Measurements from ENCODE around the gene USP2.

The USP2 gene

GRCh38 chr11:119376197-119376847, 5.2 kb downstream of the USP2 start:
- Histone ChIP-seq H3K4me1 (ENCODE audit: control insufficient read depth, insufficient read depth, low read length, poor library complexity, severe bottlenecking) (peaks cover 34% of the 10 kb centered on the region), H3K9me3 (ENCODE audit: control insufficient read depth, low read length) (no peaks in the 10 kb centered on the region), H3K27ac (ENCODE audit: low read depth, low read length, severe bottlenecking) (no peak overlapping the region), H3K36me3 (ENCODE audit: control insufficient read depth, insufficient read depth, low read length) (no peaks in the 10 kb centered on the region), H3K4me3 (ENCODE audit: extremely low read depth, insufficient read depth, low read length, poor library complexity, severe bottlenecking) (no peak overlapping the region)
- WGBS, 2 experiments (ENCODE audit: insufficient coverage in 2 of 2), result 81 to 84% methylated on average over 10 to 11 of the region's 11 CpGs

DNA sequence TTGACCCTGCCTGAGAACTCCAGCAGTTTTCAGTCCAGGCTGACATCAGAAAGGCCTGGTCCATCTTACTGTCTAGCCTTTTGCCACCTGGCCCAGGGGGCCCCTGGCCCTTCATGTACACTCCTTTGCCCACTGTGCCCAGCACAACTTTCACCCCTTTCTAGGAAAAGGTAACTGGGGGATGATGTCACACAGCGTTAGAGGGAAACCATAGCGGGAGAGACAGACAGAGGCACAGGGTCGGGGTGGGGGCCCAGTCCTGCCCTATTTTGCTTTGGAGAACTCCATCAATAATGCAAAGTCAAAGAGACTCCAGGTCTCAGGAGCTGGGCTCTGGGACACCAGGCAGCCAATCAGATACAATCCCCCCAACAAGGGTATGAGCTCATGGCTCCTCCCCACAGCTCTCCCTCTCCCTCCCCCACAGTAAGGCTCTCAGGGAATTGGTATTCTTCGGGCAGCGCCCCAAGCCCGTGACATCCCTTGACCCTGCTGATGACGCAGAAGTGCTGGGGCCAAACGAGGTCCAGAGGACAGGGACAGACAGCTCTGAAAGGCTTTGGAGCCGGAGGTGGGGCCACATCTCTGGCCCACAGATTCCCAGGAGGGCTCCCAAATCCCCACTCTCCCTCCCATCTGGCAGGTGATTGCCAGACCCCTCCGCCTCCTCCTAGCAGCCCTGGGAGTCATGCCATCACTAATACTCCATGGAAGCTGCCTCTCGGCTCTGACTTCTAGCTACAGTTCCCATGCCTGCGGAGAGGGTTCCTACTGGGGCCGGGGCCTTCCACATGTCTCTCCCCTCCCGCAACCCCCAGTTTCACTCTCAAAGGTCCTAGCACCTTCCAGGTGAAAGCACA, 5.9 kb downstream of the USP2 start:
- Histone ChIP-seq H3K4me1 (ENCODE audit: control insufficient read depth, insufficient read depth, low read length, poor library complexity, severe bottlenecking) (peaks cover 31% of the 10 kb centered on the region), H3K9me3 (ENCODE audit: control insufficient read depth, low read length) (no peaks in the 10 kb centered on the region), H3K27ac (ENCODE audit: low read depth, low read length, severe bottlenecking) (no peak overlapping the region), H3K4me3 (ENCODE audit: extremely low read depth, insufficient read depth, low read length, poor library complexity, severe bottlenecking) (no peak overlapping the region), H3K36me3 (ENCODE audit: control insufficient read depth, insufficient read depth, low read length) (no peaks in the 10 kb centered on the region)
- WGBS, 2 experiments (ENCODE audit: insufficient coverage in 2 of 2), result 71 to 75% methylated on average over 12 to 14 of the region's 14 CpGs

- H3K36me3 ChIP-seq (ENCODE audit: control insufficient read depth, insufficient read depth, low read length), result no peaks in the 10 kb centered on the region
- H3K4me1 ChIP-seq (ENCODE audit: control insufficient read depth, insufficient read depth, low read length, poor library complexity, severe bottlenecking), result peaks cover 32% of the 10 kb centered on the region
- no peaks in the 10 kb centered on the region for H3K9me3 ChIP-seq (ENCODE audit: control insufficient read depth, low read length)
- no peak overlapping the region for H3K4me3 ChIP-seq (ENCODE audit: extremely low read depth, insufficient read depth, low read length, poor library complexity, severe bottlenecking)
- 49 to 53% methylated on average over 9 of the region's 11 CpGs for WGBS, 2 experiments (ENCODE audit: insufficient coverage in 2 of 2)
- no peak overlapping the region for H3K27ac ChIP-seq (ENCODE audit: low read depth, low read length, severe bottlenecking)
Measured at GRCh38 chr11:119374632-119375336, 6.7 kb downstream of the USP2 start.

DNA sequence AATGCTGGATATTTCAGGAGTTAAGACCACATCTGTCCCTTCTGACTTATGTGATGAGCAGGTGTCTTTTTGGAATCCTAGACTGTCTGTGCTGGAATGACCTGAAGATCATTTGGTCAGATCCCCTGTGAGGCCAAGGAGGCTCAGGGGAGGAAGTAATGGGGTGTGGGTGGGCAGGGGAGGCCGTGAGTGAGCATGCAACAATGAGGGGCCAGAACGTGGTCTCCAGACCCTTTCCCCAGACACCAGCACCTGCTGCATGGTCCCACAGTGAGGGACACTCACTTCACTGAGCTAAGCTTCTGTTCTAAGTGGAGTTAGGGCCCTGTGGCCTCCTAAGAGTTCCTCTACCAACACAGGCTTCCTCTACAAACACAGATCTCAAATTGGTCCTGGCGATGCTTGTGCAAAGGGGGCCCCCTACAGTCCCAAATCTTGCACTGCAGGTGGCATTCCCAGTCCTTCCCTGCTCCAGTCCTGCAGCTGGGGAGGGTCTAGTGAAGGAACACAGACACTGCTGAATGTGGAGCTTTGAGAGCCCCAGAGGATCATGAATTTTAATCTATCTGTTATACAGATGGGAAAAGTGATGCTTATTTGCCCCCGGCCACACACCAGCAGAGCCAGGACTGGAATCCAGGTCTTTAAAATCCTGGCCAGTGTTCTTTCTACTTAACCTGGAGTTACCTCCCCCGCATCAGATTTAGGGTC, 7.4 kb downstream of the USP2 start:
- H3K36me3 ChIP-seq (ENCODE audit: control insufficient read depth, insufficient read depth, low read length), result no peaks in the 10 kb centered on the region
- no peak overlapping the region for H3K4me3 ChIP-seq (ENCODE audit: extremely low read depth, insufficient read depth, low read length, poor library complexity, severe bottlenecking)
- WGBS, 2 experiments (ENCODE audit: insufficient coverage in 2 of 2), result 56 to 61% methylated on average over 3 to 4 of the region's 5 CpGs
- H3K4me1 ChIP-seq (ENCODE audit: control insufficient read depth, insufficient read depth, low read length, poor library complexity, severe bottlenecking), result peaks cover 27% of the 10 kb centered on the region
- no peak overlapping the region for H3K27ac ChIP-seq (ENCODE audit: low read depth, low read length, severe bottlenecking)
- no peaks in the 10 kb centered on the region for H3K9me3 ChIP-seq (ENCODE audit: control insufficient read depth, low read length)

GRCh38 chr11:119373059-119373920, 8.2 kb downstream of the USP2 start:
- H3K4me3 ChIP-seq (ENCODE audit: extremely low read depth, insufficient read depth, low read length, poor library complexity, severe bottlenecking), result no peak overlapping the region
- 93% methylated on average over 18 to 21 of the region's 23 CpGs for WGBS, 2 experiments (ENCODE audit: insufficient coverage in 2 of 2)
- no peaks in the 10 kb centered on the region for H3K9me3 ChIP-seq (ENCODE audit: control insufficient read depth, low read length)
- peaks cover 21% of the 10 kb centered on the region for H3K4me1 ChIP-seq (ENCODE audit: control insufficient read depth, insufficient read depth, low read length, poor library complexity, severe bottlenecking)
- H3K36me3 ChIP-seq (ENCODE audit: control insufficient read depth, insufficient read depth, low read length), result no peaks in the 10 kb centered on the region
- H3K27ac ChIP-seq (ENCODE audit: low read depth, low read length, severe bottlenecking), result no peak overlapping the region

GRCh38 chr11:119372260-119373058, 9.0 kb downstream of the USP2 start:
- 94 to 97% methylated on average over 25 to 26 of the region's 26 CpGs for WGBS, 2 experiments (ENCODE audit: insufficient coverage in 2 of 2)
- H3K4me1 ChIP-seq (ENCODE audit: control insufficient read depth, insufficient read depth, low read length, poor library complexity, severe bottlenecking), result peaks cover 14% of the 10 kb centered on the region
- H3K27ac ChIP-seq (ENCODE audit: low read depth, low read length, severe bottlenecking), result no peak overlapping the region
- H3K36me3 ChIP-seq (ENCODE audit: control insufficient read depth, insufficient read depth, low read length), result no peaks in the 10 kb centered on the region
- H3K4me3 ChIP-seq (ENCODE audit: extremely low read depth, insufficient read depth, low read length, poor library complexity, severe bottlenecking), result no peak overlapping the region
- no peaks in the 10 kb centered on the region for H3K9me3 ChIP-seq (ENCODE audit: control insufficient read depth, low read length)

DNA sequence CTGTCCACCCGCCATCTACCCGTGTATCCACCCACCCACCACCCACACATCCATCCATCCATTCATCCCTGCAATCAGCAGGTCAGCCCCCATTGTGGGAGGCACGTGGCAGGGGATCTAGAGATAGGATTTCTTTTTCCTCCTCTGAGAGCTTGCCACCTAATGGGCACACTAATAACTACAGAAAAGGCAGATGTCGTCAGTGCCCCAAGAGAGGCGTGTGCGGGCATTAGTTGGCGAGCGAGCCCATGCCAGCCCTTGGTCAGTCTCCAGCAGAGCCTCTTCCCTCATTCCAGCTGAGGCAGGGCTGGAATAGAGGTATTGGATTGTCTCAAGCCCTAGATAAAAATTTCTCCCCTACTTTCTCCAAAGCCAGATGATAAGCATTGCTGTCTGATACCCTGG, 9.7 kb downstream of the USP2 start:
- H3K9me3 ChIP-seq (ENCODE audit: control insufficient read depth, low read length), result no peaks in the 10 kb centered on the region
- no peak overlapping the region for H3K27ac ChIP-seq (ENCODE audit: low read depth, low read length, severe bottlenecking)
- H3K36me3 ChIP-seq (ENCODE audit: control insufficient read depth, insufficient read depth, low read length), result no peaks in the 10 kb centered on the region
- H3K4me3 ChIP-seq (ENCODE audit: extremely low read depth, insufficient read depth, low read length, poor library complexity, severe bottlenecking), result no peak overlapping the region
- peaks cover 13% of the 10 kb centered on the region for H3K4me1 ChIP-seq (ENCODE audit: control insufficient read depth, insufficient read depth, low read length, poor library complexity, severe bottlenecking)
- 81 to 100% methylated on average over 3 to 6 of the region's 8 CpGs for WGBS, 2 experiments (ENCODE audit: insufficient coverage in 2 of 2)

DNA sequence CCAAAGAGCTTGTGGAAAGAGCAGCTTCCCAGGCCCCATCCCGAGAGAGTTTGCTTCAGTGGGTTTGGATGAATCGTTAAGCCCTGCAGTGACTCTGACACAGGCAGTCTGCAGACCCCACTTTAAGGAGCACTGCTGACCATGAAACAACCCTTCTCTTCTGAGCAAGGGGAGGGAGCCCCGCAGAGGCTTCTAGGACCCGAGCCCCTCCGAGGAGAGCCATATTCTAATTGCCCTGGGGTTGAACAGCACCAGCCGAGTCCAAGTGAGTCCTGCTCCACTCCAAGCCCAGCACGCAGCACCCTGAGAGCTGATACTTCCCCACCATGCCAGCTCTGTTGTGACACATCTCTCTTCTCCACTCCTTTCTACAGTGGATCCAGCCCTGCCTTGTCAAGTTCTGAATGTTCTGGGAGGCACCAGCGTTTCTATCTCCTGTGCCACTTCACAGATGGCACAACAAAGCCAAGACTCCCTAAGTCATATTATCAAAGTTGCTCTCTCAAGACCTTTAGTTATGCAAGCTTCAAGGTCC, 10.4 kb downstream of the USP2 start:
- Histone ChIP-seq H3K4me1 (ENCODE audit: control insufficient read depth, insufficient read depth, low read length, poor library complexity, severe bottlenecking) (peaks cover 13% of the 10 kb centered on the region), H3K36me3 (ENCODE audit: control insufficient read depth, insufficient read depth, low read length) (no peaks in the 10 kb centered on the region), H3K4me3 (ENCODE audit: extremely low read depth, insufficient read depth, low read length, poor library complexity, severe bottlenecking) (no peak overlapping the region), H3K27ac (ENCODE audit: low read depth, low read length, severe bottlenecking) (no peak overlapping the region), H3K9me3 (ENCODE audit: control insufficient read depth, low read length) (no peaks in the 10 kb centered on the region)
- WGBS, 2 experiments (ENCODE audit: insufficient coverage in 2 of 2), result 77 to 81% methylated on average over 6 to 8 of the region's 8 CpGs

DNA sequence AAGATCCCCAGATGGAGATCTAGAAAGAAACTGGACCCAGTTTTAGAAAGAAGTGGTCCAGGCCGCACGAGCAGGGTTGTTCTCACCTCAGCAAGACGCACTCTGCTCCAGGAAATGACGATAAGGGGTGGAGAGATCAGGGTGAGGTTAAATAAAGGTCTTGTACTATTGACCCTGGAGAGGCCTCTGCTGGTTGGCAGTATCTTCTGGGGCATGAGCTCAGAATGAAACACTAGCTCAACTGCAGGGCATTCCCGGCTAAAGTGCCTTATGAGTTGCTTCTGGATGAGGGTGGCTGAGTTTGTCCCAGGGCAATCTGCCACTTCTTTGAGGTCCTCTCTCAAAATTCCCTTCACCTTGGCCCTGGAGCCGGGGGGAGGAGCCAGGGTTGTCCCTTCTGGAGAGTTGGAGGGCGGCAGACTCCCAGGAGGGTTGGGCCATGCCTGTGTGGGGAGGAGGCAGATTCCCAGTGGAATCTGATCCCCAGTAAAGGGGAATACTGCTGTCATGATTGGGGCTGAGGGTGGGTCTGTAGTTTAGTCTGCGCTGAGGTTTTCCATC, 10.9 kb downstream of the USP2 start:
- WGBS, 2 experiments (ENCODE audit: insufficient coverage in 2 of 2), result 82 to 95% methylated on average over 4 to 6 of the region's 8 CpGs
- peaks cover 11% of the 10 kb centered on the region for H3K4me1 ChIP-seq (ENCODE audit: control insufficient read depth, insufficient read depth, low read length, poor library complexity, severe bottlenecking)
- no peak overlapping the region for H3K27ac ChIP-seq (ENCODE audit: low read depth, low read length, severe bottlenecking)

More for the DNA sequence above, 10.9 kb downstream of the USP2 start:
- Histone ChIP-seq H3K36me3 (ENCODE audit: control insufficient read depth, insufficient read depth, low read length) (no peaks in the 10 kb centered on the region), H3K4me3 (ENCODE audit: extremely low read depth, insufficient read depth, low read length, poor library complexity, severe bottlenecking) (no peak overlapping the region), H3K9me3 (ENCODE audit: control insufficient read depth, low read length) (no peaks in the 10 kb centered on the region)

All from mesodermal cell (in vitro differentiated cells).